Esophagus squamous epithelium (tissue), 4 donors: ENCODE data around the gene SRP54.
"Not testable (repeated sequence)": the region's sequence is repeated elsewhere in the genome, so short reads cannot be mapped to it uniquely, and the experiment has no call there.

ENCODE experiments used
- POLR2A ChIP-seq, 4 donors: fragments of 450-650 bp; IDR thresholded peaks; one replicate each; pipeline ENCODE4 v1.6.1; 2017; ENCODE audit warnings: antibody characterized with exemption in 4 of 4, mild to moderate bottlenecking in 4 of 4, moderate library complexity in 3 of 4
- TF ChIP-seq, protein P1 (sequence below), 6 experiments: fragments of 450-650 bp in 4 of 6; fragments of 200-600 bp in 2 of 6; sonication (generic) in 2 of 6; IDR thresholded peaks; one replicate each; pipeline ENCODE4 v1.5.1; 2016 to 2019; ENCODE audit warnings: antibody characterized with exemption in 6 of 6, mild to moderate bottlenecking in 4 of 6, moderate library complexity in 4 of 6

DNA sequence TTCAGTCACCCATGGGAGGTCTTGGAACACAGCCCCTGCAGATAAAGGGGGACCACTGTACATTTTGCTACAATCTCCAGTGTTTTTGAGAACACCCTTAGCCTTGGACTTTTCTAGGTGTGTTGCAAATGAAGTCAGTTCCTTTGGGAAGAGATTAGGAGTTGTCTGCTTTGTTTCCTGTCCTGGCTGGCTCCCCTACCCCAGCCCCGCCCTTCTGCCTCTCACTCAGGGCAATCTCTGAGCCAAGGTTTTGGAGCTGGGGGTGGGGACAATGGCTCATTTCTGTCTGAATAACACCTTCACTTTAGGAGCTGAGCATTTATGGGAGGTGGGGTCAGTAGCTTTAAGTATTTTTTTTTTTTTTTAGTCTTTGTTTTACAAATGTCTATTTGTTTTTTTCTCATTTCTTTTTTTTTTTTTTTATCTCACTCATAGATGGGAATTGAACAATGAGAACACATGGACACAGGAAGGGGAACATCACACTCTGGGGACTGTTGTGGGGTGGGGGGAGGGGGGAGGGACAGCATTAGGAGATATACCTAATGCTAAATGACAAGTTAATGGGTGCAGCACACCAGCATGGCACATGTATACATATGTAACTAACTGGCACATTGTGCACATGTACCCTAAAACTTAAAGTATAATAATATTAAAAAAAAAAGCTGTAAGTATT is 78.5 kb downstream of the SRP54 start:
- TF ChIP-seq, protein P1, sequence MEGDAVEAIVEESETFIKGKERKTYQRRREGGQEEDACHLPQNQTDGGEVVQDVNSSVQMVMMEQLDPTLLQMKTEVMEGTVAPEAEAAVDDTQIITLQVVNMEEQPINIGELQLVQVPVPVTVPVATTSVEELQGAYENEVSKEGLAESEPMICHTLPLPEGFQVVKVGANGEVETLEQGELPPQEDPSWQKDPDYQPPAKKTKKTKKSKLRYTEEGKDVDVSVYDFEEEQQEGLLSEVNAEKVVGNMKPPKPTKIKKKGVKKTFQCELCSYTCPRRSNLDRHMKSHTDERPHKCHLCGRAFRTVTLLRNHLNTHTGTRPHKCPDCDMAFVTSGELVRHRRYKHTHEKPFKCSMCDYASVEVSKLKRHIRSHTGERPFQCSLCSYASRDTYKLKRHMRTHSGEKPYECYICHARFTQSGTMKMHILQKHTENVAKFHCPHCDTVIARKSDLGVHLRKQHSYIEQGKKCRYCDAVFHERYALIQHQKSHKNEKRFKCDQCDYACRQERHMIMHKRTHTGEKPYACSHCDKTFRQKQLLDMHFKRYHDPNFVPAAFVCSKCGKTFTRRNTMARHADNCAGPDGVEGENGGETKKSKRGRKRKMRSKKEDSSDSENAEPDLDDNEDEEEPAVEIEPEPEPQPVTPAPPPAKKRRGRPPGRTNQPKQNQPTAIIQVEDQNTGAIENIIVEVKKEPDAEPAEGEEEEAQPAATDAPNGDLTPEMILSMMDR (IDR thresholded peaks at IDR 0.05): not testable (repeated sequence)
- TF ChIP-seq POLR2A (IDR thresholded peaks at IDR 0.05): not testable (repeated sequence)
